Activated CD4-positive, alpha-beta T cell treated with anti-CD3 and anti-CD28 coated beads, Interleukin-2, amount 50 U/mL, for 4 hours (primary cell): ENCODE measurements around the gene TPPP2.

ENCODE experiments used
- DNase-seq, 2 experiments: peaks; one replicate each; pipeline ENCODE4 v3.0.0-alpha.2; 2020

The TPPP2 gene

GRCh38 chr14:21081521-21082142 lies 51.6 kb downstream of the TPPP2 start:
- no peak for DNase-seq
